GM23248 (cell line): ENCODE results near the gene LPA.

Experiments used
- EZH2 ChIP-seq: fragments of 200-600 bp; sonication (generic); IDR thresholded peaks from 2 replicates; pipeline ENCODE4 v1.6.1; 2018; ENCODE audit warnings: antibody characterized with exemption, mild to moderate bottlenecking; ENCODE audit not compliant: insufficient read depth, poor library complexity, severe bottlenecking
- EZH2phosphoT487 ChIP-seq: fragments of 200-600 bp; sonication (generic); IDR thresholded peaks from 2 replicates; pipeline ENCODE4 v1.6.1; 2018; ENCODE audit warnings: antibody characterized with exemption, moderate library complexity, mild to moderate bottlenecking, low read depth; ENCODE audit not compliant: insufficient read depth

DNA sequence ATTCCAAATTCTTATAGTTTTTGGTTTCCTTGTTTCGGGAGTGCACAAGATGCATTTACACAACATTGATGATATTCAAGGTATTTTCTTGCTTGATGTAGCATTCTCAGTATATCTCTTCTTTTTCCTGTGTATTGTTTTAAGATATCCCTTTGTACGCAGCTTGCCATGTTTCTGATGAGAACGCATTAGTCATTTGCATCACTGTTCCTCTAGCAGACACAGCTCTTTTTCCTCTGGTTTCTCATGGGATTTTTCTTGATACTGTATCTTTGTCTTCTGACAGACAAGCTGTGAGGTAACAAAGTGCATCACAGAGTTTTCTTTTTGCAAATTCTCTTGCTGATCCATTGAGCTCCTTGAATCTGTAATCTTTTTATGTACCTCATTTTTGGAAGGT lies 169.5 kb downstream of the LPA start:
- no peak for TF ChIP-seq EZH2
- TF ChIP-seq EZH2phosphoT487: no peak
